ENCODE measurements around the gene TUSC2. TPM values are rescaled to one million over a fixed set of nuclear protein-coding genes. Genes with fewer than 3 reads are reported as not detected.

Gene TUSC2
- polyA plus RNA-seq, 1 donor from 2014 or later = 88.8 TPM

- no peak overlapping the region for H2AFZ ChIP-seq (ENCODE audit: low read depth, low read length)
- H3K9ac ChIP-seq (ENCODE audit: low read length) = no peak overlapping the region
- no peaks in the 10 kb centered on the region for H3K27me3 ChIP-seq (ENCODE audit: insufficient read depth, low read depth, low read length)
- H3K4me3 ChIP-seq (ENCODE audit: low read length) = peak overlapping the region; percentile 93
- peaks cover 23% of the 10 kb centered on the region for H3K79me2 ChIP-seq (replicated peaks; ENCODE audit: insufficient read depth, low read length)
- no peaks in the 10 kb centered on the region for H3K36me3 ChIP-seq (ENCODE audit: insufficient read depth, low read length)
- TF ChIP-seq EZH2 (IDR thresholded peaks at IDR 0.05; ENCODE audit: borderline replicate concordance, insufficient read depth, low read length, poor library complexity, severe bottlenecking) (no peak), MXI1 (conservative IDR thresholded peaks at IDR 0.05; ENCODE audit: poor library complexity, severe bottlenecking) (no peak)
- TF ChIP-seq, protein P1, sequence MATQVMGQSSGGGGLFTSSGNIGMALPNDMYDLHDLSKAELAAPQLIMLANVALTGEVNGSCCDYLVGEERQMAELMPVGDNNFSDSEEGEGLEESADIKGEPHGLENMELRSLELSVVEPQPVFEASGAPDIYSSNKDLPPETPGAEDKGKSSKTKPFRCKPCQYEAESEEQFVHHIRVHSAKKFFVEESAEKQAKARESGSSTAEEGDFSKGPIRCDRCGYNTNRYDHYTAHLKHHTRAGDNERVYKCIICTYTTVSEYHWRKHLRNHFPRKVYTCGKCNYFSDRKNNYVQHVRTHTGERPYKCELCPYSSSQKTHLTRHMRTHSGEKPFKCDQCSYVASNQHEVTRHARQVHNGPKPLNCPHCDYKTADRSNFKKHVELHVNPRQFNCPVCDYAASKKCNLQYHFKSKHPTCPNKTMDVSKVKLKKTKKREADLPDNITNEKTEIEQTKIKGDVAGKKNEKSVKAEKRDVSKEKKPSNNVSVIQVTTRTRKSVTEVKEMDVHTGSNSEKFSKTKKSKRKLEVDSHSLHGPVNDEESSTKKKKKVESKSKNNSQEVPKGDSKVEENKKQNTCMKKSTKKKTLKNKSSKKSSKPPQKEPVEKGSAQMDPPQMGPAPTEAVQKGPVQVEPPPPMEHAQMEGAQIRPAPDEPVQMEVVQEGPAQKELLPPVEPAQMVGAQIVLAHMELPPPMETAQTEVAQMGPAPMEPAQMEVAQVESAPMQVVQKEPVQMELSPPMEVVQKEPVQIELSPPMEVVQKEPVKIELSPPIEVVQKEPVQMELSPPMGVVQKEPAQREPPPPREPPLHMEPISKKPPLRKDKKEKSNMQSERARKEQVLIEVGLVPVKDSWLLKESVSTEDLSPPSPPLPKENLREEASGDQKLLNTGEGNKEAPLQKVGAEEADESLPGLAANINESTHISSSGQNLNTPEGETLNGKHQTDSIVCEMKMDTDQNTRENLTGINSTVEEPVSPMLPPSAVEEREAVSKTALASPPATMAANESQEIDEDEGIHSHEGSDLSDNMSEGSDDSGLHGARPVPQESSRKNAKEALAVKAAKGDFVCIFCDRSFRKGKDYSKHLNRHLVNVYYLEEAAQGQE (IDR thresholded peaks at IDR 0.05; ENCODE audit: borderline replicate concordance) = no peak
- H3K9me3 ChIP-seq (ENCODE audit: low read length) = no peaks in the 10 kb centered on the region
- H3K27ac ChIP-seq (ENCODE audit: low read length) = no peak overlapping the region
- no peaks in the 10 kb centered on the region for H3F3A ChIP-seq (ENCODE audit: insufficient read depth, low read length, poor library complexity, severe bottlenecking)
- no peaks in the 10 kb centered on the region for H3K9me2 ChIP-seq (ENCODE audit: insufficient read depth, low read length)
- no peak overlapping the region for H3K4me2 ChIP-seq (ENCODE audit: low read length)
- H4K20me1 ChIP-seq (ENCODE audit: insufficient read depth) = no peaks in the 10 kb centered on the region
Measured at GRCh38 chr3:50319181-50319893, 8.7 kb downstream of the TUSC2 start.

GRCh38 chr3:50318615-50319014 lies 9.4 kb downstream of the TUSC2 start:
- H2AFZ ChIP-seq (ENCODE audit: low read depth, low read length) = no peak overlapping the region
- TF ChIP-seq RAD21 (conservative IDR thresholded peaks at IDR 0.05) = no peak
- TF ChIP-seq EZH2 (IDR thresholded peaks at IDR 0.05; ENCODE audit: borderline replicate concordance, insufficient read depth, low read length, poor library complexity, severe bottlenecking) = no peak
- TF ChIP-seq TAF1 (IDR thresholded peaks at IDR 0.05; ENCODE audit: low read depth) = no peak
- no peak for TF ChIP-seq MXI1 (conservative IDR thresholded peaks at IDR 0.05; ENCODE audit: poor library complexity, severe bottlenecking)
- no peak for TF ChIP-seq SMC3 (conservative IDR thresholded peaks at IDR 0.05; ENCODE audit: poor library complexity)
- no peak for TF ChIP-seq POLR2AphosphoS5 (IDR thresholded peaks at IDR 0.05)
- no peak for TF ChIP-seq EP300 (conservative IDR thresholded peaks at IDR 0.05; ENCODE audit: poor library complexity, severe bottlenecking)
- no peak overlapping the region for H3K4me2 ChIP-seq (ENCODE audit: low read length)
- H3K9ac ChIP-seq (ENCODE audit: low read length) = no peak overlapping the region
- H3K4me3 ChIP-seq (ENCODE audit: low read length) = peak overlapping the region; percentile 93
- no peaks in the 10 kb centered on the region for H3K9me3 ChIP-seq (ENCODE audit: low read length)
- no peaks in the 10 kb centered on the region for H3K9me2 ChIP-seq (ENCODE audit: insufficient read depth, low read length)
- peaks cover 23% of the 10 kb centered on the region for H3K79me2 ChIP-seq (replicated peaks; ENCODE audit: insufficient read depth, low read length)
- H3K36me3 ChIP-seq (ENCODE audit: insufficient read depth, low read length) = no peaks in the 10 kb centered on the region
- no peaks in the 10 kb centered on the region for H3F3A ChIP-seq (ENCODE audit: insufficient read depth, low read length, poor library complexity, severe bottlenecking)
- no peak overlapping the region for H3K27ac ChIP-seq (ENCODE audit: low read length)
- H3K27me3 ChIP-seq (ENCODE audit: insufficient read depth, low read depth, low read length) = no peaks in the 10 kb centered on the region
- no peaks in the 10 kb centered on the region for H4K20me1 ChIP-seq (ENCODE audit: insufficient read depth)

DNA sequence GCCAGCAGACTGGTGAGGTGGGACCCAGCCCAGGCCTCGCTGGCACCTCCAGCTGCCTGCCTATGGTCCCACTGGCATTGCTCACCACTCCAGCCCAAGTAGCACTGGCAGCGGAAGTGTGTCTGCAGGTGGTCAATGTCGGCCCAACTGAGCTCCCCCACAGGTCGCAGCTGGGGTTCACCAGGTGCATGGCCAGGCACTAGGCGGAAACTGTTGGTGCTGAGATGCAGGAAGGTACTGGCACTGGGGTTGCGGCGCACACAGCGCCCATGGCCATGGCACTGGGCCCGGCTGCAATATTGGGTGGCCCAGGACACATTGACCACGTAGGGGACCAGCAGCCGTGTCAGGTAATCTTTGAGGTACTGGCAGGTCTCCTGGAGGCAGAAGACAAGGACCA lies 9.9 kb downstream of the TUSC2 start:
- no peak overlapping the region for H3K9ac ChIP-seq (ENCODE audit: low read length)
- no peak overlapping the region for H3K27ac ChIP-seq (ENCODE audit: low read length)

More for the DNA sequence above, 9.9 kb downstream of the TUSC2 start:
- TF ChIP-seq, protein P1 (IDR thresholded peaks at IDR 0.05; ENCODE audit: borderline replicate concordance) = no peak
- TF ChIP-seq EZH2 (IDR thresholded peaks at IDR 0.05; ENCODE audit: borderline replicate concordance, insufficient read depth, low read length, poor library complexity, severe bottlenecking) (no peak), SMC3 (conservative IDR thresholded peaks at IDR 0.05; ENCODE audit: poor library complexity) (no peak), EP300 (conservative IDR thresholded peaks at IDR 0.05; ENCODE audit: poor library complexity, severe bottlenecking) (no peak), MXI1 (conservative IDR thresholded peaks at IDR 0.05; ENCODE audit: poor library complexity, severe bottlenecking) (no peak), RAD21 (conservative IDR thresholded peaks at IDR 0.05) (no peak), TAF1 (IDR thresholded peaks at IDR 0.05; ENCODE audit: low read depth) (no peak), POLR2AphosphoS5 (IDR thresholded peaks at IDR 0.05) (no peak)
- TF ChIP-seq, protein P2, sequence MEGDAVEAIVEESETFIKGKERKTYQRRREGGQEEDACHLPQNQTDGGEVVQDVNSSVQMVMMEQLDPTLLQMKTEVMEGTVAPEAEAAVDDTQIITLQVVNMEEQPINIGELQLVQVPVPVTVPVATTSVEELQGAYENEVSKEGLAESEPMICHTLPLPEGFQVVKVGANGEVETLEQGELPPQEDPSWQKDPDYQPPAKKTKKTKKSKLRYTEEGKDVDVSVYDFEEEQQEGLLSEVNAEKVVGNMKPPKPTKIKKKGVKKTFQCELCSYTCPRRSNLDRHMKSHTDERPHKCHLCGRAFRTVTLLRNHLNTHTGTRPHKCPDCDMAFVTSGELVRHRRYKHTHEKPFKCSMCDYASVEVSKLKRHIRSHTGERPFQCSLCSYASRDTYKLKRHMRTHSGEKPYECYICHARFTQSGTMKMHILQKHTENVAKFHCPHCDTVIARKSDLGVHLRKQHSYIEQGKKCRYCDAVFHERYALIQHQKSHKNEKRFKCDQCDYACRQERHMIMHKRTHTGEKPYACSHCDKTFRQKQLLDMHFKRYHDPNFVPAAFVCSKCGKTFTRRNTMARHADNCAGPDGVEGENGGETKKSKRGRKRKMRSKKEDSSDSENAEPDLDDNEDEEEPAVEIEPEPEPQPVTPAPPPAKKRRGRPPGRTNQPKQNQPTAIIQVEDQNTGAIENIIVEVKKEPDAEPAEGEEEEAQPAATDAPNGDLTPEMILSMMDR (IDR thresholded peaks at IDR 0.05; ENCODE audit: poor library complexity, severe bottlenecking) = no peak
- Histone ChIP-seq H3K9me2 (ENCODE audit: insufficient read depth, low read length) (no peaks in the 10 kb centered on the region), H3K36me3 (ENCODE audit: insufficient read depth, low read length) (no peaks in the 10 kb centered on the region), H3F3A (ENCODE audit: insufficient read depth, low read length, poor library complexity, severe bottlenecking) (no peaks in the 10 kb centered on the region), H4K20me1 (ENCODE audit: insufficient read depth) (no peaks in the 10 kb centered on the region), H3K9me3 (ENCODE audit: low read length) (no peaks in the 10 kb centered on the region), H3K4me2 (ENCODE audit: low read length) (no peak overlapping the region), H3K79me2 (replicated peaks; ENCODE audit: insufficient read depth, low read length) (peaks cover 23% of the 10 kb centered on the region), H3K27me3 (ENCODE audit: insufficient read depth, low read depth, low read length) (no peaks in the 10 kb centered on the region), H3K4me3 (ENCODE audit: low read length) (peak overlapping the region; percentile 93), H2AFZ (ENCODE audit: low read depth, low read length) (no peak overlapping the region)

Measured in neural cell (in vitro differentiated cells).